ENCODE results near the gene UFSP1.

The UFSP1 gene

DNA sequence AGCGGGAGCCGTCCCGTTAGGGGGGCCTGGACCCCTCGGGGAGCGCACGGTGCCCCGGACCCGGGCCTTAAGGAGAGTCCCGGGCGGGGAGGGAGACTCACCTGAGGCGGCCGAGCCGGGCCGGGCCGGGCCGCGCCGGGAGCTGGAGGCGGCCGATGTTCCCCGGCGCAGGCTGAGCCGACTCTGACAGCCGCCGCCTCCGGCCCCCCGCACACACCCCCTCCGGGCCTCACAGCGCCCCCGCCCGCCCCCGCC lies 6.1 kb upstream of the UFSP1 start, which contains the start of gene ACHE:
Gene ACHE (minus strand): TSS at position 188 of the 255 bp plus-strand sequence. CDS start 1,656 bp downstream, outside the sequence.
- DNase-seq: no peak

GRCh38 chr7:100894860-100895700 lies 5.6 kb upstream of the UFSP1 start:
- DNase-seq: peak in 1 of 2 experiments; percentile 60

- DNase-seq: no peak
Observed at GRCh38 chr7:100893910-100894721, 4.6 kb upstream of the UFSP1 start.

DNA sequence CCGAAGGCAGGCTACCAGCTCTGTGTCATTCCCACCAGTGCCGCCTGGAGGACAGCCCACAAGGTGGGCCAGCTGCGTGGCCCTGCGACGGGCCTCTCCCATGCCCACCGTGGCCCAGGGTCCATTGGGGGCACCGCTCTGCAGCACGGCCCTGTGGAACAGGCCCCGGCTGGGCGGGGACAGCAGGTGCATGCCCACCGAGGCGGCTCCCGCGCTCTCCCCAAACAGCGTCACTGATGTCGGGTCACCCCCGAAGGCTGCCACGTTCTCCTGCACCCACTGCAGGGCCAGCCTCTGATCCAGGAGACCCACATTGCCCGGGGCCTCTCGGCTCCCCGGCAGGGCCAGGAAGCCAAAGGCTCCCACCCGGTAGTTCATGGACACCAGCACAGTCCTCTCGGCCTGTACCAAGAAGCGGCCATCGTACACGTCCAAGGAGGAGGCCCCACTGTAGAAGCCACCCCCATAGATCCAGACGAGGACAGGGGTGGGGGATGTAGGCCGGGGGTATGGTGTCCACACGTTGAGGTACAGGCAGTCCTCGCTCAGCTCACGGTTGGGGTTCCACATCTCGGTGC lies 3.9 kb upstream of the UFSP1 start:
- no peak for DNase-seq

- DNase-seq: no peak
Observed at GRCh38 chr7:100892364-100893317, 3.1 kb upstream of the UFSP1 start.

- DNase-seq: no peak
Observed at GRCh38 chr7:100891568-100892247, 2.2 kb upstream of the UFSP1 start.

GRCh38 chr7:100890653-100891567 lies 1.4 kb upstream of the UFSP1 start:
- no peak for DNase-seq

GRCh38 chr7:100888291-100888987 lies 1.1 kb downstream of the UFSP1 start:
- no peak for DNase-seq

DNA sequence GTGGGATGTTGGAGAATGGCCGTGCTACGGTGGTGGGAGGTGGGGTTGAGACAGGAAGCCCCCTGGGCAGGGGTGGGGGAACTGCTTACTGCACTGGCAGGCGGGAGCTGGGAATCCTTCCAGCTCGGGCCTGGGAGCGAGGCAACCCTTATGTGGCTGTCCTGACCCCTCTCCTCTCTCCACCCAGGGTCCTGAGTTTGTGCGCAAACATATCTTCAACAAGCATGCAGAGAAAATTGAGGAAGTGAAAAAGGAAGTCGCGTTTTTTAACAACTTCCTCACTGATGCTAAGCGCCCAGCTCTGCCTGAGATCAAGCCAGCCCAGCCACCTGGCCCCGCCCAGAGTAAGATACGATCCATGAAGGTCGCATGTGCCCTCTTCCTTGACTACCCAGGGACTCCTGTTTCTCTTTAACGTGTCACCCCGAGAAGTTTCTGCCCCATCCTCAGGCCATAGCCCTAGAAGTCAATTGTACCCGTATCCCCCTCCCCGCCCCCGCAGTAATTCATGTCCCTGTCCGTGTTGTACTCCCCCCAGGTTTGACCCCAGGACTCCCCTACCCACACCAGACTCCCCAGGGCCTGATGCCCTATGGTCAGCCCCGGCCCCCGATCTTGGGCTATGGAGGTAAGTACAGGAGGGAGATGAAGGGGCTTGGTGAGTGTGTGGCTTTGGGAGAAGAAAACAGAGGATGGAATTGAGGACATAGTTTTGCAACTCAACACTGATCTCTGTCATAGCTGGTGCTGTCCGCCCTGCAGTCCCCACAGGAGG lies 1.8 kb downstream of the UFSP1 start:
- no peak for DNase-seq

- no peak for DNase-seq
Observed at GRCh38 chr7:100886936-100887515, 2.5 kb downstream of the UFSP1 start.

DNA sequence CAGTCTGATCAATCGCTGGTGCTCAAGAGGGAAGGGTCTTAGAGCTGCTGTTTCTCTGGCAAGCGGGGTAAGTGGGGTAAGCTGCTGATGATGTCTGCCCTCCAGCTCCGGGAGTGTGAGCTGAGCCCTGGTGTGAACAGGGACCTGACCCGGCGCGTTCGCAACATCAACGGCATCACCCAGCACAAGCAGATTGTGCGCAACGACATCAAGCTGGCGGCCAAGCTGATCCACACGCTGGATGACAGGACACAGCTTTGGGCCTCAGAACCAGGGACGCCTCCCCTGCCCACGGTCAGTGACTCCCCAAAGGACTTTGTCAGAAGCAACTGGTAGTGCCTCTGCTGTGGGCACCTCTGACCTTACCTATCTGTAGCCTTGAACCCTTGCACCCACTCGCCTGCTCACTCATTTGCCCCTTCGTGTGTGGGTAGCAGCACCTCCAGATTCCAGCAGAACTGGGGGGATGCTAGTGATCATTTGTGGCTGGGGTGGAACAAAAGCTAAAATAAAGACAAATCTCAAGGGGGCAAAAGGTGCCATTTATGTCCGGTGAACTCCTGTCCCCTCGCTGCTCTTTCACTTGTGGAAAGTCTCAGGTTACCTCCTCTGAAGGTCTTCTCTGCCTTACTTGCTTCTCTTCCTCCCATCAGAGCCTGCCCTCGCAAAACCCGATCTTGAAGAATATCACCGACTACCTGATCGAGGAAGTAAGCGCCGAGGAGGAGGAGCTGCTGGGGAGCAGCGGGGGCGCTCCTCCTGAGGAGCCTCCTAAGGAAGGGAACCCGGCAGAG lies 3.2 kb downstream of the UFSP1 start:
- DNase-seq: no peak

GRCh38 chr7:100885440-100886141 lies 3.9 kb downstream of the UFSP1 start:
- no peak for DNase-seq

DNA sequence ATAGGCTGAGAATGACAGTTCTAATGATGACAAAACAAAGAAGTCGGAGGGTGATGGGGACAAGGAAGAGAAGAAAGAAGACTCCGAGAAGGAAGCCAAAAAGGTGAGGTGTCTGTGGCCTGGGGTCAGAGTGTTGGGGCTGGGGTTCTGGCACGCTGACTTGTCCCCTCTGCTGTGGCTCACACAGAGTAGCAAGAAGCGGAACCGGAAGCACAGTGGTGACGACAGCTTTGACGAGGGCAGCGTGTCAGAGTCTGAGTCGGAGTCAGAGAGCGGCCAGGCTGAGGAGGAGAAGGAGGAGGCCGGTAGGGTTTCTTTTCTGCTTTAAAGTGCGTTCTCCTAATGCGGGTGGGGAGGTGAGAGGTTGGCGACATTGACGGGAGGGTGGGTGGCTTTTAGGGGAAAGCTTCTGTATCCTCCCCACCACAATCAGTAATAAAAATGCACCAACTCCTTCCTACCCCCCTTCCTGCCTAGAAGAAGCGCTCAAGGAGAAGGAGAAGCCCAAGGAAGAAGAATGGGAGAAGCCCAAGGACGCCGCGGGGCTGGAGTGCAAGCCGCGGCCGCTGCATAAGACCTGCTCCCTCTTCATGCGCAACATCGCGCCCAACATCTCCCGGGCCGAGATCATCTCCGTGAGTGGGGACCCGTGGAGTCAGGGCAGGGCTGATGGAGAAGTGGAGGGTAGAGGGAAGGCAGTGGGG lies 4.6 kb downstream of the UFSP1 start:
- DNase-seq: no peak

DNA sequence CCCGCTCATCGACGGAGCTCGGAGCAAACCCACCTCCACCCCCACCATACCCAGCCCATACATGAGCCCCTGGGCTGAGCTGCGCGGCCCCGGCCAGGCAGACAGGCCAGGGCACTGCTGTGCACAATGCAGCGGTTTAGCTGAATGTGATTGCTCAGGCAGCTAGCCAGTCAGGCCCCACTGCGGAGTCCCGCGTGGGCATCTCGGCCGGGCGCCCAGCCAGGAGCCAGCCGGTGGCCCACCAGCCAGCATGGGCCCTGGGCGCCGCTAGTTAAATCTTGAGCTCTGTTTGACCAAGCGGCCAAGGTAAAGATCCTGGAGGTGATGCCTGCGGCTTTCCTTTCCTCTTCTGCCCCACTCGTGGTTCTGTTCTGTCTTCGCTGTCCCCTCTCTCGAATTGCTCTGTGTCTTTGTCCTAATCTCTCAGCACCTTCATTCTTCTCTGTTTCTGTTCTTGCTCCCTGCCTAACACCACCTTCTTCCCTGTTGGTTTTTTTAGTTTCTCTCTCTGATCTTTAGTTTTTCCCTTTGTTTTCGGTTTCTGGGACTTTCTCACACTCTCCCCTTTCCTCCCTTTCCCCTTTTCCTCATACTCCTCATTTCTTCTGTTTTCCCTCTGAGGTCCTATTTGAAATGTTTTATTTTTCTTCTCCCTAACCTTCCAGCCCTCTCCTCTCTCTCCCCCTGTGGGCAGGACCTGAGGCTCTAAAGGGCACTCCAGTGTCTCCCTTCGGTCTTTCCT lies 6.6 kb downstream of the UFSP1 start:
- DNase-seq: no peak

GRCh38 chr7:100882201-100882600 lies 7.3 kb downstream of the UFSP1 start:
- no peak for DNase-seq

DNA sequence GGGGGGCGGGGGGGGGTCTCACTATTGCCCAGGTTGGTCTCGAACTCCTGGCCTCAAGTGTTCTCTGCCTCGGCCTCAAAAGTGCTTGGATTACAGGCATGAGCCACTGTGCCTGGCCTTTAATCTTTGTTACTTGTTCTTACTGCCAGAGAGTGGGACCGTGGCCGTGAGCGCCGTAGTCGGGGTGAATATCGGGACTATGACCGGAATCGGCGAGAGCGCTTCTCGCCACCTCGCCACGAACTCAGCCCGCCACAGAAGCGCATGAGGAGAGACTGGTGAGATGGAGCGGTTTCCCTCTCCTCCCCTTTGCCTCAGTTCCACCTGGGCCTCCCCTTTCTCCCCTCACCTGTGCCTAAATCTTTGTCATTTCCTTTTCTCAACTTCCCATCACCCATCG lies 8.4 kb downstream of the UFSP1 start:
- DNase-seq: no peak

Data from NCI-H524 (cell line).